Measurements from ENCODE around the gene SCAMP2.

GRCh38 chr15:74808840-74809229 is 64.3 kb downstream of the SCAMP2 start:
- TF ChIP-seq CTCF (IDR thresholded peaks at IDR 0.05; ENCODE audit: insufficient read depth, low read depth, low read length) = no peak
- no peak for TF ChIP-seq EZH2 (IDR thresholded peaks at IDR 0.05; ENCODE audit: insufficient read depth, low read length)

All from astrocyte (in vitro differentiated cells and primary cell).